Measurements from ENCODE around the gene DYNLRB1. TPM values are rescaled to one million over a fixed set of nuclear protein-coding genes. Genes with fewer than 3 reads are reported as not detected.

DYNLRB1 gene
- total RNA-seq, 4 donors from 2014 or later = 20.8 to 289 (median 149) TPM

DNA sequence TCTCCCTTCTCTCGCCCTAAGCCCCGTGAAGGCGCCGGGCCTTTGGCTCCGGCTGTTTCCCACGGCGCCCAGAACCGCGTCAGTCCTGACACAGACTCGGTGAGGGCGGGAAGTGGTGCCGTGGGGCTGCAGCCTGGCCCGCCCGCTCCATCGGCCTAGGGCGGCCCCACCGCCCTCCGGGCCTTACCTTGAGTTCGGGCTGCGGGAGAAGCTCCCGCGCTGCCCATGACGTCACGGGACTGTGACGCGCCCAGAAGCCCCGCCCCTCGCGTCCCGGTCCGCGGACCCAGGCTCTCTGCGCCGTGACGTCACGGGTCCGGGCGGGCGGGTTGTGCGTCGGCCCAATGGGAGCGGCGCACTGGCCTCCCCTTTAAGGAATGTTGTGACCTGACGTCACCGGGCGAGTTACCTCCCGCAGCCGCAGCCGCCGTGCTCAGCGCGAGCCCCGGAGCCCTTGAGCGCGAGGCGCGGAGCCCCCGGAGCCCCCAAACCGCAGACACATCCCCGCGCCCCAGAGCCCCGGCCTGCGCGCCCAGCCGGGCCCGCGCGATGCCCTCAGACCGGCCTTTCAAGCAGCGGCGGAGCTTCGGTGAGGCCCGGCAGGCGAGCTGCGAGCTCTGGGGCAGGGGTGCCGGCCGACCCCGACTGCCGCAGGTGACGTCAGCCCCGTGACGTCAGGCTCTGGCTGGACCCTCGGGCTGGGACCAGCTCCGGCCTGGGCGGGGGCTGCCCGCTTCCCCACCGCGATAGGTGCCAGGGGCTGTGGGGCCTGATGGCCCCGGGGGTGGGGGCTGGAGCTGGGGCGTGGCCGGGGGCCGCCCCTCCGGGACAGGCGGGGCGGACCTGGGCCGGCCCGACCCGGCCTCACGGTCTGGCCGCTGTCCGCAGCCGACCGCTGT is 42.3 kb downstream of the DYNLRB1 start, which contains the start of gene MAP1LC3A:
MAP1LC3A (plus strand) TSS at position 399 of the 899 bp plus-strand sequence; CDS start at position 550, 151 bp downstream.
- H3K27me3 ChIP-seq = no peaks in the 10 kb centered on the region
- no peaks in the 10 kb centered on the region for H3K9me3 ChIP-seq
- H3K4me3 ChIP-seq = peak within 1 kb of the TSS; percentile 59 to 83
- TF ChIP-seq, protein P1, sequence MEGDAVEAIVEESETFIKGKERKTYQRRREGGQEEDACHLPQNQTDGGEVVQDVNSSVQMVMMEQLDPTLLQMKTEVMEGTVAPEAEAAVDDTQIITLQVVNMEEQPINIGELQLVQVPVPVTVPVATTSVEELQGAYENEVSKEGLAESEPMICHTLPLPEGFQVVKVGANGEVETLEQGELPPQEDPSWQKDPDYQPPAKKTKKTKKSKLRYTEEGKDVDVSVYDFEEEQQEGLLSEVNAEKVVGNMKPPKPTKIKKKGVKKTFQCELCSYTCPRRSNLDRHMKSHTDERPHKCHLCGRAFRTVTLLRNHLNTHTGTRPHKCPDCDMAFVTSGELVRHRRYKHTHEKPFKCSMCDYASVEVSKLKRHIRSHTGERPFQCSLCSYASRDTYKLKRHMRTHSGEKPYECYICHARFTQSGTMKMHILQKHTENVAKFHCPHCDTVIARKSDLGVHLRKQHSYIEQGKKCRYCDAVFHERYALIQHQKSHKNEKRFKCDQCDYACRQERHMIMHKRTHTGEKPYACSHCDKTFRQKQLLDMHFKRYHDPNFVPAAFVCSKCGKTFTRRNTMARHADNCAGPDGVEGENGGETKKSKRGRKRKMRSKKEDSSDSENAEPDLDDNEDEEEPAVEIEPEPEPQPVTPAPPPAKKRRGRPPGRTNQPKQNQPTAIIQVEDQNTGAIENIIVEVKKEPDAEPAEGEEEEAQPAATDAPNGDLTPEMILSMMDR (IDR thresholded peaks at IDR 0.05) = no peak
- peak; percentile 85 to 94 for TF ChIP-seq POLR2A (IDR thresholded peaks at IDR 0.05)
- peak; percentile 95 to 97 for DNase-seq
- intact Hi-C loops (cut with DNase I; ENCODE audit: low total_unique reads) = no loop called here
- H3K4me1 ChIP-seq = peaks cover 0 to 6% of the 10 kb centered on the region in 2 donors
- no peaks in the 10 kb centered on the region for H3K36me3 ChIP-seq
- H3K27ac ChIP-seq = peak within 1 kb of the TSS; percentile 92 to 95

DNA sequence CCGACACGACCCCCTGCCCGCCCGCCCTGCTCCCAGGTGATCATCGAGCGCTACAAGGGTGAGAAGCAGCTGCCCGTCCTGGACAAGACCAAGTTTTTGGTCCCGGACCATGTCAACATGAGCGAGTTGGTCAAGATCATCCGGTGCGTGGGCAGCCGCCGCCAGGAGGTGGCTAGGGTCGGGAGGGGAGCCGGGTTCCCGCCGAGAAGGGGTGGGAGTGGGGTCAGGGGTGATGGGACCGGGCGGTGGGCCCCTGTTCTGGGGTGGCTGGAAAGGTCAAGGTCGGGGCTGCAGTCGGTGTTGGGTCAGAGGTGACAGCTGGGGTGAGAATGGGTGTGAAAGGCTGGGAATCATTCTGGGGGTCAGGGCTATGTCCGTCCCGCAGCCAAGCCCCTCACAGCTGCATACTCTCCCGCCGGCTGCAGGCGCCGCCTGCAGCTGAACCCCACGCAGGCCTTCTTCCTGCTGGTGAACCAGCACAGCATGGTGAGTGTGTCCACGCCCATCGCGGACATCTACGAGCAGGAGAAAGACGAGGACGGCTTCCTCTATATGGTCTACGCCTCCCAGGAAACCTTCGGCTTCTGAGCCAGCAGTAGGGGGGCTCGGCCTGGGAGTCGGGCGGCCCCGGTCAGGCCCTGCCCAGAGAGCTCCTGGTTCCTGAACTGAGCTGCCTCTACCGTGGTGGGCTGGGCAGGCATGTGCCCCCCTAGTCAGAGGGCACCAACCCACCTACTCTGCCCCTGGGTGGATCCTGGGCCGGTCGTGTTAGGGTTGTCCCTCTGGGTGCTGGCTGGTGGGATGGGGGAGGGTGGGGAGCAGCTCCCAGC is 43.3 kb downstream of the DYNLRB1 start:
- DNase-seq = peak; percentile 41 to 45
- peaks cover 0 to 6% of the 10 kb centered on the region in 2 donors for H3K4me1 ChIP-seq
- TF ChIP-seq POLR2A (IDR thresholded peaks at IDR 0.05) = no peak
- TF ChIP-seq, protein P1 (IDR thresholded peaks at IDR 0.05) = no peak
- H3K27ac ChIP-seq = peak overlapping the region; percentile 92 to 95
- H3K4me3 ChIP-seq = peak overlapping the region; percentile 59 to 83
- no peaks in the 10 kb centered on the region for H3K36me3 ChIP-seq
- intact Hi-C loops (cut with DNase I; ENCODE audit: low total_unique reads) = no loop called here
- no peaks in the 10 kb centered on the region for H3K9me3 ChIP-seq
- no peaks in the 10 kb centered on the region for H3K27me3 ChIP-seq

DNA sequence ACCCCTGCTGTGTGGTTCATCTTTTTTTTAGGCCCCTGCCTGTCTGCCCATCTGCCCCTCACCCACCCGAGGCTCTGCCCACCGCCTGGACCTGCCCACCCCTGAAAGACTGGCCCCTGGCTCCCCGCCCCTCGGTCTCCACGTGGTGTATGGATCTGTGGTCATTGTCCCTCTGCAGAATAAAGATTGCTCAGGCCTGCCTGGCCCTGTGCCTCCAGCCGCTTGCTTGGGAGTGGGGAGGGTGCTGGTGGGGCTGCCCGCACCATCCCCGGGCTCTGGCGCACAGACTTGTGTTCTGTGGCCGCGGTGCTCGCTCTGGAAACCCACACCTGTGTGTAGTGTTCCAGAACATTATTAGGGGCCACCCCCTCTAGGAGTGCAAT is 43.9 kb downstream of the DYNLRB1 start:
- Histone ChIP-seq H3K36me3 (no peaks in the 10 kb centered on the region), H3K9me3 (no peaks in the 10 kb centered on the region), H3K4me3 (no peak overlapping the region), H3K4me1 (peaks cover 0 to 6% of the 10 kb centered on the region in 2 donors), H3K27ac (peak overlapping the region in 1 of 2 donors; percentile 95), H3K27me3 (no peaks in the 10 kb centered on the region)
- intact Hi-C loops (cut with DNase I; ENCODE audit: low total_unique reads) = no loop called here
- TF ChIP-seq POLR2A (IDR thresholded peaks at IDR 0.05) = no peak
- TF ChIP-seq, protein P1 (IDR thresholded peaks at IDR 0.05) = no peak
- DNase-seq = peak in 1 of 2 donors; percentile 26

DNA sequence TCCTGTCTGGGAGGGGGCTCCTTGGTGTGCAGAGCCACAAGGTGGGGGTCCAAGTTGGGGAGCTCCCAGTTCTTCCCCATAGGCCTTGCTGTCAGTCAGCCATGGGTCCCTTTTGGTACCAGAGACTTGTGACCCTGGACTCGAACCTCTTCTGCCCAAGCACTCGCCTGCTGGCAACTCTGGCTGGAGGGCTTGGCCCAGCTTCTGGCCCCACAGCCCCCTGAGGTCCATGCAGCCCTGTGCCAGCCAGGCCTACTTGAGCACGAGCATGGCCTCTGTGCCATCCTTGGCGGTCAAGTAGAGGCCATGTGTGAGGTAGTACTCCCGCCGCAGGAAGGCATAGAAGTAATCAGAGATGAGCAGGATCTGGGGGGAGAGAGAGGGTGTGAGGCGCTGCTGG is 44.4 kb downstream of the DYNLRB1 start:
- Histone ChIP-seq H3K27ac (no peak overlapping the region), H3K4me3 (no peak overlapping the region), H3K4me1 (peaks cover 0 to 6% of the 10 kb centered on the region in 2 donors), H3K9me3 (no peaks in the 10 kb centered on the region), H3K27me3 (no peaks in the 10 kb centered on the region), H3K36me3 (no peaks in the 10 kb centered on the region)
- no peak for DNase-seq
- intact Hi-C loops (cut with DNase I; ENCODE audit: low total_unique reads) = no loop called here
- no peak for TF ChIP-seq POLR2A (IDR thresholded peaks at IDR 0.05)
- TF ChIP-seq, protein P1 (IDR thresholded peaks at IDR 0.05) = no peak
